Suprapubic skin (tissue), 3 donors: Measurements from ENCODE around the gene UGT1A7.

Experiments
- CTCF ChIP-seq, 2 donors: fragments of 200-600 bp in 1 of 2; fragments of 450-650 bp in 1 of 2; sonication (generic) in 1 of 2; IDR thresholded peaks; one replicate each; pipeline ENCODE4 v1.5.1; 2016 to 2019; ENCODE audit warnings: antibody characterized with exemption in 2 of 2, mild to moderate bottlenecking in 1 of 2, moderate library complexity in 1 of 2
- POLR2AphosphoS5 ChIP-seq, 3 donors: sonication (generic); formaldehyde crosslinking; IDR thresholded peaks; one replicate each; pipeline ENCODE4 v1.6.1; 2017; ENCODE audit warnings: antibody characterized with exemption in 3 of 3

GRCh38 chr2:233817995-233818638, 136.4 kb downstream of the UGT1A7 start:
- TF ChIP-seq CTCF (IDR thresholded peaks at IDR 0.05): no peak
- no peak for TF ChIP-seq POLR2AphosphoS5 (IDR thresholded peaks at IDR 0.05)
